ENCODE measurements around the gene ZBTB7C. TPM values are rescaled to one million over a fixed set of nuclear protein-coding genes. Genes with fewer than 3 reads are reported as not detected.

Gene ZBTB7C
- total and polyA plus RNA-seq, 10 of the 15 experiments (the other 5 are each of a cell fraction or from before 2014, with no cell fraction given) = under 0.01 to 0.08 (median 0.01) TPM; not detected in 7

- ATAC-seq (no peak), FAIRE-seq (no peak), DNase-seq (ENCODE audit: low read depth, low spot score) (no peak)
- ChIA-PET RAD21 (ENCODE audit: unreplicated experiment) (no interaction called here), SMC1A (ENCODE audit: uncharacterized antibody, unreplicated experiment) (no interaction called here), CTCF (interaction anchor here (0.7 kb wide), 1 partner anchor 769 kb away, joined by 3 read pairs; no protein-coding TSS in a partner anchor), POLR2A (no interaction called here)
- TF ChIP-seq CEBPZ (IDR thresholded peaks at IDR 0.05; ENCODE audit: low read depth, low read length) = no peak
- no peak for TF ChIP-seq E2F4 (IDR thresholded peaks at IDR 0.05; ENCODE audit: low read depth, low read length)
- TF ChIP-seq JUNB (IDR thresholded peaks at IDR 0.05) = no peak
- no peak for TF ChIP-seq TCF7 (IDR thresholded peaks at IDR 0.05; ENCODE audit: borderline replicate concordance)
- TF ChIP-seq KDM1A (IDR thresholded peaks at IDR 0.05; ENCODE audit: borderline replicate concordance) = no peak
- no peak for TF ChIP-seq ZBTB33 (IDR thresholded peaks at IDR 0.05)
- TF ChIP-seq USF1 (IDR thresholded peaks at IDR 0.05; ENCODE audit: borderline replicate concordance, extremely low read length, insufficient read depth, low read depth, low read length) = no peak
- no peak for TF ChIP-seq ETV6 (conservative IDR thresholded peaks at IDR 0.05 in 1 of 2, IDR thresholded peaks at IDR 0.05 in 1 of 2; ENCODE audit: borderline replicate concordance in 1 of 2, low read depth in 1 of 2)
- no peak for TF ChIP-seq TCF12 (IDR thresholded peaks at IDR 0.05; ENCODE audit: low read depth, low read length)
- TF ChIP-seq PKNOX1 (IDR thresholded peaks at IDR 0.05) = no peak
- no peak for TF ChIP-seq POU2F2 (IDR thresholded peaks at IDR 0.05; ENCODE audit: borderline replicate concordance, low read depth, low read length)
- no peak for TF ChIP-seq SRF (IDR thresholded peaks at IDR 0.05; ENCODE audit: low read depth in 2 of 2, low read length in 2 of 2)
- TF ChIP-seq POLR2AphosphoS2 (IDR thresholded peaks at IDR 0.05; ENCODE audit: low read depth, low read length) = no peak
- Histone ChIP-seq H3K4me2 (ENCODE audit: control insufficient read depth, insufficient read depth) (no peak overlapping the region), H4K20me1 (ENCODE audit: control insufficient read depth, insufficient read depth) (no peaks in the 10 kb centered on the region), H3K9me3 (replicated peaks; ENCODE audit: control insufficient read depth, insufficient read depth, low read length) (no peaks in the 10 kb centered on the region), H3K4me3 (no peak overlapping the region), H3K4me1 (ENCODE audit: control insufficient read depth, insufficient read depth, low read length) (no peaks in the 10 kb centered on the region), H2AFZ (ENCODE audit: control insufficient read depth, low read depth, low read length) (no peak overlapping the region), H3K79me2 (ENCODE audit: control insufficient read depth, insufficient read depth, low read length) (no peaks in the 10 kb centered on the region), H3K9ac (ENCODE audit: control insufficient read depth, insufficient read depth, low read length) (no peak overlapping the region), H3K36me3 (ENCODE audit: control insufficient read depth in 2 of 2, insufficient read depth in 2 of 2, low read length in 1 of 2) (no peaks in the 10 kb centered on the region), H3K27me3 (replicated peaks in 1 of 2; ENCODE audit: control insufficient read depth in 2 of 2, insufficient read depth in 2 of 2, low read length in 1 of 2) (peaks cover 3 to 8% of the 10 kb centered on the region in 2 experiments), H3K27ac (ENCODE audit: control insufficient read depth, insufficient read depth) (no peak overlapping the region)
- in situ Hi-C loops (cut with MboI) (no loop called here), intact Hi-C loops (cut with micrococcal nuclease; ENCODE audit: unreplicated experiment) (no loop called here)
- 58% methylated on average over 7 of the region's 7 CpGs for WGBS (ENCODE audit: insufficient coverage, insufficient replicate concordance, low lambda C conversion rate, missing lambda C conversion rate)
- BruUV-seq (replicated peaks) = no TSS peak
Measured at GRCh38 chr18:48074929-48075706, 334.1 kb downstream of the ZBTB7C start.

Data from GM12878 (cell line).